ENCODE results near the gene ALPG.

GRCh38 chr2:232435805-232436204 lies 29.2 kb downstream of the ALPG start:
- TF ChIP-seq CTCF (optimal IDR thresholded peaks at IDR 0.05 in 1 of 3, IDR thresholded peaks at IDR 0.05 in 1 of 3, conservative IDR thresholded peaks at IDR 0.05 in 1 of 3; ENCODE audit: extremely low read depth in 1 of 3, insufficient read depth in 2 of 3, low read length in 3 of 3) (no peak), EZH2 (IDR thresholded peaks at IDR 0.05; ENCODE audit: low read length) (no peak)
